Calu3 (cell line): Measurements from ENCODE around the gene R3HDM2. TPM values are rescaled to one million over a fixed set of nuclear protein-coding genes. Genes with fewer than 3 reads are reported as not detected.

Experiments
- Bru-seq: library from RNA; stranded (reverse); fragments of 400-500 nt; gene quantifications from one replicate; lab custom pipeline; 2021; lab: Mats Ljungman, UMichigan
- BruChase-seq, 2 experiments: library from RNA; stranded (reverse); fragments of 400-500 nt; gene quantifications; one replicate each; lab custom pipeline; 2021; lab: Mats Ljungman, UMichigan
- BruUV-seq: library from RNA; stranded (reverse); fragments of 400-500 nt; replicated peaks from 2 replicates; lab custom pipeline; 2021; lab: Mats Ljungman, UMichigan
- CTCF ChIA-PET: fragments of 300-600 bp; sonication (Branson Sonifier 250); formaldehyde crosslinking; loops from one replicate; lab custom pipeline; 2022; ENCODE audit warnings: antibody characterized with exemption; lab: Charles Lee
- DNase-seq: peaks from one replicate; pipeline ENCODE4 v3.0.0; 2022
- H3K27ac Mint-ChIP-seq: one replicate; pipeline ENCODE4 v1.8.0; 2022; ENCODE audit warnings: mixed read lengths; ENCODE audit not compliant: unreplicated experiment
- H3K27me3 Mint-ChIP-seq: one replicate; pipeline ENCODE4 v1.8.0; 2022; ENCODE audit warnings: mixed read lengths; ENCODE audit not compliant: unreplicated experiment
- H3K36me3 Mint-ChIP-seq: one replicate; pipeline ENCODE4 v1.8.0; 2022; ENCODE audit warnings: mild to moderate bottlenecking, moderate library complexity, mixed read lengths; ENCODE audit not compliant: insufficient read depth, unreplicated experiment
- H3K4me1 Mint-ChIP-seq: one replicate; pipeline ENCODE4 v1.8.0; 2022; ENCODE audit warnings: mild to moderate bottlenecking, low read depth, mixed read lengths; ENCODE audit not compliant: unreplicated experiment
- H3K4me3 Mint-ChIP-seq: one replicate; pipeline ENCODE4 v1.8.0; 2022; ENCODE audit warnings: mild to moderate bottlenecking, low read depth, moderate library complexity, mixed read lengths; ENCODE audit not compliant: unreplicated experiment
- H3K9me3 Mint-ChIP-seq: one replicate; pipeline ENCODE4 v1.8.0; 2022; ENCODE audit warnings: low read depth, mixed read lengths; ENCODE audit not compliant: unreplicated experiment
- CTCF ChIP-seq: fragments of 200-600 bp; IDR thresholded peaks from one replicate; pipeline ENCODE4 v1.8.0; 2022; ENCODE audit warnings: antibody characterized with exemption; ENCODE audit not compliant: unreplicated experiment
- intact Hi-C: fragments of 100-400 bp; cut with micrococcal nuclease; formaldehyde crosslinking; loops from one replicate; pipeline ENCODE4 v1.10.0; 2022; ENCODE audit not compliant: unreplicated experiment
- long read RNA-seq: library from polyadenylated mRNA; stranded (forward); transcript quantifications from one replicate; pipeline ENCODE4 v2.0.0, GENCODE V29; 2022
- total RNA-seq: library from RNA; stranded (reverse); gene quantifications from 2 replicates; pipeline ENCODE4 v1.2.3, GENCODE V29; 2022

R3HDM2 gene
- total RNA-seq (77.3 and 87.6 TPM in 2 replicates), Bru-seq, nascent RNA (percentile 88 among the genes with signal in this experiment), BruChase-seq, experiment 1, labeled RNA remaining after a 6-hour chase (percentile 95 among the genes with signal in this experiment), BruChase-seq, experiment 2, labeled RNA remaining after a 2-hour chase (percentile 95 among the genes with signal in this experiment)
- long read RNA-seq, full-length matches to known transcripts, result 1 of 19 reads
- long read RNA-seq, partial matches to known transcripts, result 4 of 19 reads
- long read RNA-seq, other reads (novel, unspliced or antisense), result 14 of 19 reads

- Mint-ChIP-seq H3K4me1 (peaks cover 9% of the 10 kb centered on the region), H3K27me3 (no peaks in the 10 kb centered on the region), H3K36me3 (peaks cover 33% of the 10 kb centered on the region), H3K9me3 (no peaks in the 10 kb centered on the region), H3K4me3 (peak within 1 kb of the TSS; percentile 95), H3K27ac (peak within 1 kb of the TSS; percentile 97)
- DNase-seq, result peak; percentile 98
- CTCF ChIA-PET, result no interaction called here
- TF ChIP-seq CTCF, result no peak
- BruUV-seq, result TSS peak; percentile 93
- intact Hi-C loops, result no loop called here
Measured at GRCh38 chr12:57430931-57431566, at the start of gene R3HDM2. Gene R3HDM2 (minus strand): TSS chr12:57431043. CDS start chr12:57310428, 120,615 bp downstream.

GRCh38 chr12:57479376-57480115, 48.7 kb upstream of the R3HDM2 start, which contains the start of gene ARHGAP9:
Gene ARHGAP9 (minus strand): TSS chr12:57479866. CDS start chr12:57479406, 460 bp downstream.
- peaks cover 91% of the 10 kb centered on the region for H3K27me3 Mint-ChIP-seq
- no peak within 1 kb of the TSS for H3K27ac Mint-ChIP-seq
- H3K4me3 Mint-ChIP-seq, result no peak within 1 kb of the TSS
- no peaks in the 10 kb centered on the region for H3K9me3 Mint-ChIP-seq
- no peak for DNase-seq
- CTCF ChIA-PET, result no interaction called here
- TF ChIP-seq CTCF, result no peak
- intact Hi-C loops, result no loop called here
- peaks cover 25% of the 10 kb centered on the region for H3K4me1 Mint-ChIP-seq
- no TSS peak for BruUV-seq
- no peaks in the 10 kb centered on the region for H3K36me3 Mint-ChIP-seq

- Mint-ChIP-seq H3K36me3 (no peaks in the 10 kb centered on the region), H3K9me3 (no peaks in the 10 kb centered on the region), H3K27ac (no peak overlapping the region), H3K4me1 (peaks cover 31% of the 10 kb centered on the region), H3K27me3 (peaks cover 97% of the 10 kb centered on the region), H3K4me3 (no peak overlapping the region)
- intact Hi-C loops, result no loop called here
- CTCF ChIA-PET, result no interaction called here
- no peak for TF ChIP-seq CTCF
- BruUV-seq, result no TSS peak
- no peak for DNase-seq
Measured at GRCh38 chr12:57479043-57479375, 48.2 kb upstream of the R3HDM2 start.
